ENCODE results near the gene AMH.
A peak's percentile ranks its signal among the peaks of the same experiment; 100 is the strongest.

AMH gene

GRCh38 chr19:2235381-2236063 lies 13.6 kb upstream of the AMH start:
- DNase-seq (ENCODE audit: low read depth in 4 of 4, low spot score in 1 of 4), result no peak

GRCh38 chr19:2236064-2236313 lies 13.1 kb upstream of the AMH start:
- no peak for DNase-seq (ENCODE audit: low read depth in 4 of 4, low spot score in 1 of 4)

GRCh38 chr19:2236314-2237050 lies 12.6 kb upstream of the AMH start, which contains the start of the genes PLEKHJ1 and SF3A2:
PLEKHJ1 (minus strand) TSS chr19:2236329; CDS start chr19:2236248, 81 bp downstream.
SF3A2 (plus strand) TSS chr19:2236824; CDS start chr19:2243419, 6,595 bp downstream.
- DNase-seq (ENCODE audit: low read depth in 4 of 4, low spot score in 1 of 4), result peak; percentile 95 to 97 (median 96)

- no peak for DNase-seq (ENCODE audit: low read depth in 4 of 4, low spot score in 1 of 4)
Measured at GRCh38 chr19:2237051-2237868, 11.9 kb upstream of the AMH start.

GRCh38 chr19:2237869-2238153 lies 11.3 kb upstream of the AMH start:
- DNase-seq (ENCODE audit: low read depth in 4 of 4, low spot score in 1 of 4), result no peak

- DNase-seq (ENCODE audit: low read depth in 4 of 4, low spot score in 1 of 4), result no peak
Measured at GRCh38 chr19:2239173-2239572, 9.9 kb upstream of the AMH start.

- DNase-seq (ENCODE audit: low read depth in 4 of 4, low spot score in 1 of 4), result no peak
Measured at GRCh38 chr19:2239771-2240770, 9.1 kb upstream of the AMH start.

GRCh38 chr19:2240881-2241760 lies 8.0 kb upstream of the AMH start:
- no peak for DNase-seq (ENCODE audit: low read depth in 4 of 4, low spot score in 1 of 4)

GRCh38 chr19:2242092-2242537 lies 7.0 kb upstream of the AMH start:
- DNase-seq (ENCODE audit: low read depth in 4 of 4, low spot score in 1 of 4), result no peak

GRCh38 chr19:2242816-2243215 lies 6.3 kb upstream of the AMH start:
- DNase-seq (ENCODE audit: low read depth in 4 of 4, low spot score in 1 of 4), result no peak

GRCh38 chr19:2243274-2244124 lies 5.6 kb upstream of the AMH start:
- no peak for DNase-seq (ENCODE audit: low read depth in 4 of 4, low spot score in 1 of 4)

- DNase-seq (ENCODE audit: low read depth in 4 of 4, low spot score in 1 of 4), result no peak
Measured at GRCh38 chr19:2244125-2244411, 5.1 kb upstream of the AMH start.

- no peak for DNase-seq (ENCODE audit: low read depth in 4 of 4, low spot score in 1 of 4)
Measured at GRCh38 chr19:2244486-2244885, 4.6 kb upstream of the AMH start.

GRCh38 chr19:2245273-2245672 lies 3.9 kb upstream of the AMH start:
- DNase-seq (ENCODE audit: low read depth in 4 of 4, low spot score in 1 of 4), result no peak

GRCh38 chr19:2246014-2246620 lies 3.0 kb upstream of the AMH start:
- DNase-seq (ENCODE audit: low read depth in 4 of 4, low spot score in 1 of 4), result no peak

- no peak for DNase-seq (ENCODE audit: low read depth in 4 of 4, low spot score in 1 of 4)
Measured at GRCh38 chr19:2246801-2247361, 2.2 kb upstream of the AMH start.

- no peak for DNase-seq (ENCODE audit: low read depth in 4 of 4, low spot score in 1 of 4)
Measured at GRCh38 chr19:2247433-2248101, 1.6 kb upstream of the AMH start.
